GM23338 (cell line): ENCODE measurements around the gene ETV4. TPM values are rescaled to one million over a fixed set of nuclear protein-coding genes. Genes with fewer than 3 reads are reported as not detected.

ENCODE experiments used
- ATAC-seq: fragments of 200-7000 bp; cut with Tn5 transposase; 3 replicates; pipeline ENCODE4 v1.9.1; 2020
- DNase-seq: peaks from one replicate; pipeline ENCODE4 v3.0.0-alpha.2; 2015; ENCODE audit warnings: low spot score
- H2AFZ ChIP-seq: fragments of 200-600 bp; sonication (generic); 2 replicates; pipeline ENCODE4 v1.8.0; 2016; ENCODE audit warnings: antibody characterized with exemption, mild to moderate bottlenecking, moderate library complexity
- H3F3A ChIP-seq: fragments of 200-600 bp; sonication (generic); replicated peaks from 2 replicates; pipeline ENCODE4 v1.8.0; 2017; ENCODE audit warnings: antibody characterized with exemption, mixed run types, low read depth
- H3K27ac ChIP-seq: fragments of 200-600 bp; sonication (generic); 2 replicates; pipeline ENCODE4 v1.6.1; 2016; ENCODE audit warnings: low read depth
- H3K27me3 ChIP-seq: fragments of 200-600 bp; sonication (generic); 2 replicates; pipeline ENCODE4 v1.8.0; 2016; ENCODE audit warnings: mild to moderate bottlenecking, mixed run types, moderate library complexity; ENCODE audit not compliant: insufficient read depth
- H3K36me3 ChIP-seq: fragments of 200-600 bp; sonication (generic); 2 replicates; pipeline ENCODE4 v1.8.0; 2016; ENCODE audit warnings: mild to moderate bottlenecking; ENCODE audit not compliant: insufficient read depth
- H3K4me1 ChIP-seq: fragments of 200-600 bp; sonication (generic); 2 replicates; pipeline ENCODE4 v1.8.0; 2016; ENCODE audit warnings: mild to moderate bottlenecking, moderate library complexity; ENCODE audit not compliant: insufficient read depth
- H3K4me2 ChIP-seq: fragments of 200-600 bp; sonication (generic); 2 replicates; pipeline ENCODE4 v1.7.1; 2017; ENCODE audit warnings: mixed run types
- H3K4me3 ChIP-seq: fragments of 200-600 bp; sonication (generic); 2 replicates; pipeline ENCODE4 v1.6.1; 2016; ENCODE audit warnings: mixed run types
- H3K79me2 ChIP-seq: fragments of 200-600 bp; sonication (generic); replicated peaks from 2 replicates; pipeline ENCODE4 v1.8.0; 2017; ENCODE audit warnings: mild to moderate bottlenecking; ENCODE audit not compliant: insufficient read depth
- H3K9me2 ChIP-seq: fragments of 200-600 bp; sonication (generic); 2 replicates; pipeline ENCODE4 v1.8.0; 2017; ENCODE audit not compliant: insufficient read depth
- H4K20me1 ChIP-seq: fragments of 200-600 bp; sonication (generic); replicated peaks from 2 replicates; pipeline ENCODE4 v1.8.0; 2017; ENCODE audit warnings: mild to moderate bottlenecking; ENCODE audit not compliant: insufficient read depth
- H3K27ac Mint-ChIP-seq: 2 replicates; pipeline ENCODE4 v1.8.0; 2020; ENCODE audit warnings: inconsistent platforms, mild to moderate bottlenecking, moderate library complexity, mixed read lengths
- H3K27me3 Mint-ChIP-seq: 3 replicates; pipeline ENCODE4 v1.8.0; 2022; ENCODE audit warnings: low read depth, mild to moderate bottlenecking, moderate library complexity, mixed read lengths, inconsistent platforms; ENCODE audit not compliant: insufficient read depth, poor library complexity
- H3K36me3 Mint-ChIP-seq: 3 replicates; pipeline ENCODE4 v1.8.0; 2021; ENCODE audit warnings: low read depth, mild to moderate bottlenecking, inconsistent platforms, moderate library complexity, mixed read lengths
- H3K4me1 Mint-ChIP-seq: 3 replicates; pipeline ENCODE4 v1.8.0; 2020; ENCODE audit warnings: mild to moderate bottlenecking, inconsistent platforms, mixed read lengths
- H3K4me3 Mint-ChIP-seq: 3 replicates; pipeline ENCODE4 v1.8.0; 2021; ENCODE audit warnings: moderate library complexity, mild to moderate bottlenecking, inconsistent platforms, mixed read lengths
- H3K9me3 Mint-ChIP-seq: 3 replicates; pipeline ENCODE4 v1.8.0; 2020; ENCODE audit warnings: moderate library complexity, mild to moderate bottlenecking, inconsistent platforms, mixed read lengths
- CREB1 ChIP-seq: fragments of 250-450 bp; sonication (Bioruptor Pico); IDR thresholded peaks from 2 replicates; pipeline ENCODE4 v1.5.0; 2020; ENCODE audit warnings: low read depth, mild to moderate bottlenecking, moderate library complexity
- ETS1 ChIP-seq: IDR thresholded peaks from 2 replicates; pipeline ENCODE4 v1.6.1; 2016; ENCODE audit warnings: antibody characterized with exemption
- EZH2 ChIP-seq: fragments of 200-600 bp; sonication (generic); IDR thresholded peaks from one replicate; pipeline ENCODE4 v1.8.0; 2017; ENCODE audit warnings: antibody characterized with exemption, mild to moderate bottlenecking, low read depth; ENCODE audit not compliant: unreplicated experiment
- EZH2phosphoT487 ChIP-seq: fragments of 200-600 bp; sonication (generic); IDR thresholded peaks from one replicate; pipeline ENCODE4 v1.8.1; 2018; ENCODE audit warnings: antibody characterized with exemption; ENCODE audit not compliant: unreplicated experiment
- JUNB ChIP-seq: IDR thresholded peaks from one replicate; pipeline ENCODE4 v1.6.1; 2016; ENCODE audit warnings: antibody characterized with exemption; ENCODE audit not compliant: unreplicated experiment
- NANOG ChIP-seq: IDR thresholded peaks from 2 replicates; pipeline ENCODE4 v1.6.1; 2016; ENCODE audit warnings: antibody characterized with exemption, borderline replicate concordance
- POLR2AphosphoS5 ChIP-seq: IDR thresholded peaks from 2 replicates; pipeline ENCODE4 v1.6.1; 2016; ENCODE audit warnings: antibody characterized with exemption, low read depth
- REST ChIP-seq: IDR thresholded peaks from one replicate; pipeline ENCODE4 v1.6.1; 2018; ENCODE audit warnings: antibody characterized with exemption; ENCODE audit not compliant: unreplicated experiment
- STAT1 ChIP-seq: IDR thresholded peaks from one replicate; pipeline ENCODE4 v1.6.1; 2016; ENCODE audit warnings: antibody characterized with exemption; ENCODE audit not compliant: unreplicated experiment
- ZNF114 ChIP-seq: fragments of 250-450 bp; sonication (Bioruptor Pico); IDR thresholded peaks from 2 replicates; pipeline ENCODE4 v1.5.0; 2020; ENCODE audit warnings: mild to moderate bottlenecking, moderate library complexity
- ZNF331 ChIP-seq: fragments of 250-450 bp; sonication (Bioruptor Pico); IDR thresholded peaks from 2 replicates; pipeline ENCODE4 v1.5.0; 2020; ENCODE audit warnings: low read depth, mild to moderate bottlenecking, moderate library complexity
- ZNF462 ChIP-seq: fragments of 250-450 bp; sonication (Bioruptor Pico); IDR thresholded peaks from 2 replicates; pipeline ENCODE4 v1.5.0; 2020; ENCODE audit warnings: mild to moderate bottlenecking, moderate library complexity
- polyA plus RNA-seq: library from polyadenylated mRNA; unstranded; fragments of >200 nt; fragmentation: Nextera tagmentation; extraction: Ambion mirVana; gene quantifications from 2 replicates; pipeline ENCODE4 v1.2.1, GENCODE V29; 2016
- total RNA-seq: library from RNA; depleted of rRNA; stranded (reverse); fragments of >200 nt; shearing (Covaris generic); gene quantifications from 2 replicates; pipeline ENCODE4 v1.2.3, GENCODE V29; 2014
- TF ChIP-seq, protein P1 (sequence below), 2 experiments: fragments of 200-600 bp in 1 of 2; sonication (generic) in 1 of 2; conservative IDR thresholded peaks; 2 replicates each; pipeline versions ENCODE4 v1.5.1 to v1.6.1; 2016 to 2017; ENCODE audit warnings: antibody characterized with exemption in 2 of 2, low read depth in 2 of 2, mild to moderate bottlenecking in 2 of 2, moderate library complexity in 1 of 2

ETV4 gene
- total and polyA plus RNA-seq, 2 experiments from 2014 or later = 97.2 to 149 TPM

DNA sequence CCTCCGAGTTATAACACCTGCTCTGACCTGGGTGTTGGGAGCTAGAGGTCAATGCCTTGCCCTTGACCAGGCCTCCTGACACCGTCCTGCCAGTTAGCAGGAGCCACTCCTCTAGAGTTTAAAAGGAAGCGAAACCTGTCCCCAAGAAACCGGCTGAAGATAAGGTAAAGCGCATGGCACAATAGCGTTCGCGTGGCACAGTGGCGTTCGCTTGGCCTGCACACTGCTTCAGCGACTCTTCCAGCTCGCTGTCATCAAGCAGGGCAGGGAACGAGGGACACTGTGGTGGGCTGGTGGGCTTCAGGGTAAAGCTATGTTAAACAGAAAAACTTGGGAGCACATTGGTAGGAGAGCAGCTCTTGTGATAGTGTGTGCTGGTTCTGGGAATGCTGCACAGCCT is 28.2 kb upstream of the ETV4 start:
- ATAC-seq (no peak), DNase-seq (no peak)
- Histone ChIP-seq H3K4me3 (no peak overlapping the region), H3K4me1 (peaks cover 32% of the 10 kb centered on the region), H4K20me1 (no peaks in the 10 kb centered on the region), H3K27ac (no peak overlapping the region), H3F3A (0 out of 2 replicates have a peak, but pooled peaks cover 4% of the 10 kb centered on the region), H3K36me3 (no peaks in the 10 kb centered on the region), H2AFZ (no peak overlapping the region), H3K9me2 (no peaks in the 10 kb centered on the region), H3K4me2 (no peak overlapping the region), H3K27me3 (no peaks in the 10 kb centered on the region), H3K79me2 (no peaks in the 10 kb centered on the region)
- Mint-ChIP-seq H3K9me3 (no peaks in the 10 kb centered on the region), H3K27me3 (peaks cover 16% of the 10 kb centered on the region), H3K4me1 (peaks cover 30% of the 10 kb centered on the region), H3K4me3 (no peak overlapping the region), H3K27ac (no peak overlapping the region), H3K36me3 (no peaks in the 10 kb centered on the region)
- no peak for TF ChIP-seq REST
- TF ChIP-seq EZH2phosphoT487 = no peak
- no peak for TF ChIP-seq JUNB
- no peak for TF ChIP-seq ZNF331 (CRISPR knock-in tag)
- TF ChIP-seq, protein P1, sequence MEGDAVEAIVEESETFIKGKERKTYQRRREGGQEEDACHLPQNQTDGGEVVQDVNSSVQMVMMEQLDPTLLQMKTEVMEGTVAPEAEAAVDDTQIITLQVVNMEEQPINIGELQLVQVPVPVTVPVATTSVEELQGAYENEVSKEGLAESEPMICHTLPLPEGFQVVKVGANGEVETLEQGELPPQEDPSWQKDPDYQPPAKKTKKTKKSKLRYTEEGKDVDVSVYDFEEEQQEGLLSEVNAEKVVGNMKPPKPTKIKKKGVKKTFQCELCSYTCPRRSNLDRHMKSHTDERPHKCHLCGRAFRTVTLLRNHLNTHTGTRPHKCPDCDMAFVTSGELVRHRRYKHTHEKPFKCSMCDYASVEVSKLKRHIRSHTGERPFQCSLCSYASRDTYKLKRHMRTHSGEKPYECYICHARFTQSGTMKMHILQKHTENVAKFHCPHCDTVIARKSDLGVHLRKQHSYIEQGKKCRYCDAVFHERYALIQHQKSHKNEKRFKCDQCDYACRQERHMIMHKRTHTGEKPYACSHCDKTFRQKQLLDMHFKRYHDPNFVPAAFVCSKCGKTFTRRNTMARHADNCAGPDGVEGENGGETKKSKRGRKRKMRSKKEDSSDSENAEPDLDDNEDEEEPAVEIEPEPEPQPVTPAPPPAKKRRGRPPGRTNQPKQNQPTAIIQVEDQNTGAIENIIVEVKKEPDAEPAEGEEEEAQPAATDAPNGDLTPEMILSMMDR (conservative IDR thresholded peaks at IDR 0.05; ENCODE audit: low read depth in 2 of 2) = no peak
- no peak for TF ChIP-seq ZNF114
- no peak for TF ChIP-seq CREB1 (CRISPR knock-in tag)
- TF ChIP-seq ZNF462 = no peak
- no peak for TF ChIP-seq STAT1
- TF ChIP-seq POLR2AphosphoS5 = no peak
- no peak for TF ChIP-seq ETS1
- no peak for TF ChIP-seq EZH2
- TF ChIP-seq NANOG = no peak
